DMS153 (cell line): ENCODE measurements around the gene MSRB3.
"Not testable (repeated sequence)": the region's sequence is repeated elsewhere in the genome, so short reads cannot be mapped to it uniquely, and the experiment has no call there.

Experiments used
- DNase-seq: peaks from one replicate; lab custom pipeline; 2025; lab: John Stamatoyannopoulos, UW

MSRB3 gene

GRCh38 chr12:65458718-65459117, 180.2 kb downstream of the MSRB3 start:
- DNase-seq: no peak

GRCh38 chr12:65459545-65459944, 181.1 kb downstream of the MSRB3 start:
- DNase-seq: no peak

GRCh38 chr12:65460063-65460462, 181.6 kb downstream of the MSRB3 start:
- no peak for DNase-seq

- DNase-seq: no peak
Observed at GRCh38 chr12:65461017-65461416, 182.5 kb downstream of the MSRB3 start.

DNA sequence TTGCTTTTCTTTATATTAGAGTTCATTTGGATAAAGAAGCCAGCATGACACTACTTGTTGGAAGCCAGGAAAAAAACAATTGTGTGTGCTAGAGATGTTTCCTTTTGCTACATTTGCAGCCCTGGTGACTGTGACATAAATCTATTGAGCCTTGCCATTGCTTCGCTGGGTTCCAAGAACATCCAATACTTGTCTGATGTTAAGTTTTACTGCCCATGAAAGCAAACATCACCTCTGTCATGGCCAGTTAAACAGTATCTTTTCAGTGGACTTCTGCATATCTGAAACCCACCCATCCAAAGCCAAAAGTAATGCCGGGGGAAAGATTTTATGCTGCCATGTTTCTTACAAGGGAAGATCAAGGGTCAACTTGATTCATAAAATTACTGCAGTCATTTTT, 184.0 kb downstream of the MSRB3 start:
- no peak for DNase-seq

GRCh38 chr12:65463082-65463481, 184.6 kb downstream of the MSRB3 start:
- DNase-seq: no peak

GRCh38 chr12:65463611-65464010, 185.1 kb downstream of the MSRB3 start:
- no peak for DNase-seq

DNA sequence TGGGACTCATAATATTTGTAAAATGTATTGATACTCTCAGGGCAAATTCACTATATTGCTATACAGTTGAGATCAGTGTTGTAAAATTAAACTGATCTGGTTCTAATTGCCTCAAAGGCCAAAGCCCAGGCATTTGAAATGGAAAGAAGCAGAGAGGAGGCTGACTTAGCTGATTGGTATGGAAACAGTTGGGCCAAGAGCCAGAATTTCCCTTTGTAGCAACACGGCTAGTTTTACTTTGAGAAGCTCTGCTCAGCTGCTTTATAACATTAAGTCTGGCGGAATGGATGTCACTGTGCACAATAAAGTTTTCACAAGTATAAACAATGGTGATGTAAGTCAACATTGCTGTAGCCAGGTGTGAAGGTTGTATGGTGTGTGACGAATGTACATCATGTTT, 186.4 kb downstream of the MSRB3 start:
- DNase-seq: no peak

DNA sequence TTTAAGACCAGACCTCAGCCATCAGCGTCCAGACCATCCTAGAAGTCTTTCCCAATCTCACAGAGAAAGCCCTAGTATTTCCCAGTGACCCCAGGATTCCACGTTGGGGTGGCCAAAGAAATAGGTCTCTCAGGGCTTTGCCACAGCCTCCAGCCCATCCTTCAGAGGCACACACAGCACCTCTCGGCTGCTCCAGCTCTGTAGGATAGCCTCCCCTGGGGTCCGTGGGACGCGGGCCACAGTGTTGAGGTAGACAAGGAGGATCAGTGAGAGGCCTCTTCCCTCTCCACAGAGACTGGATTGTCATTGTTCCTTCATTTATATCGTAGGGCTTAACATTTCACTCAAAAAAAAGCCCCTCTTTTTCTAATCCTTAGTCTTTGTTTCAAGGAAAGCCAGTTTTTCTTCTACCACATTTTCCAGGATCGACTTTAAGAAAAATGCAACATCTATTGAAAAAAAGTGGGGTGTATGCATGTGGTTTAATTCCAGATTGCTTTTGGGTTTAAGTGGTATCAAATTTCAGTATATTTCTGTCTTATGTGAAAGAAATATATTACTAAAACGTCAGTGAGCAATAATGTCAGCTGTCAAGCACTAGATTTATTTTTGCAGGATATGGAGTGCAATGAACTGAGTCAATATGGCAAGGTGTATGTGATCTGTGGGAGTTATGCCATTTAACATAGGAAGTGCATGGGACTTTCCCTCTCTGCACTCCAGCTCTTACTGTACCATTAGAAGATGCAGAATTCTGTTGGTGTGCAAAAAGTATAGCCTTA, 187.5 kb downstream of the MSRB3 start:
- DNase-seq: no peak

GRCh38 chr12:65466911-65467310, 188.4 kb downstream of the MSRB3 start:
- DNase-seq: no peak

DNA sequence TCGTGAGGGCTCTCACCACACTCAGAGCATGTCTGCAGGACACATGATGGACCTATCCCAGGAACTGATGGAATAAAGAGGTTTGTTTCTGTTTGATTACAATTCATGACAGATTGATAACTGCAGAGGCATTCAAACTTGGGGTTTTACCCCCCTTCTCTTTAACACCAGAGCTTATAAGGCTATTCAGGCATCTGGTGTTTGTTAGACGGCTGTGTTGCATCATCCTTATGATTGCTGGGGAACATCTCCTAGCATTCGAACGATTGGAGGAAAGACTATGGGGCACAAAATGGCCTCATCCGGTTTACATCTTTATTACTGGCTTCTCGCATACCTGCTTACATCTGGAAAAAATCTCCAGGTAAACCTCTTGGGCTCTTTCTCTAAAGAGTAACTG, 191.8 kb downstream of the MSRB3 start:
- DNase-seq: no peak

DNA sequence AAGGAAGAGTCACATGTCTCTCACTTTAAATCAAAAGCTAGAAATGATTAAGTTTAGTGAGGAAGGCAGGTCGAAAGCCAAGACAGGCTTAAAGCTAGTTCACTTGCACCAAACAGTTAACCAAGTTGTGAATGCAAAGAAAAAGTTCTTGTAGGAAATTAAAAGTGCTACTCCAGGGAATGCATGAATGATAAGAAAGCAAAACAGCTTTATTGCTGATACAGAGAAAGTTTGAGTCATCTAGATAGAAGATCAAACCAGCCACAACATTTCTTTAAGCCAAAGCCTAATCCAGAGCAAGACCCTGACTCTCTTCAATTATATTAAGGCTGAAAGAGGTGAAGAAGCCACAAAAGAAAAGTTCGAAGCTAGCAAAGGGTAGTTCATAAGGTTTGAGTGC, 193.6 kb downstream of the MSRB3 start:
- DNase-seq: no peak

DNA sequence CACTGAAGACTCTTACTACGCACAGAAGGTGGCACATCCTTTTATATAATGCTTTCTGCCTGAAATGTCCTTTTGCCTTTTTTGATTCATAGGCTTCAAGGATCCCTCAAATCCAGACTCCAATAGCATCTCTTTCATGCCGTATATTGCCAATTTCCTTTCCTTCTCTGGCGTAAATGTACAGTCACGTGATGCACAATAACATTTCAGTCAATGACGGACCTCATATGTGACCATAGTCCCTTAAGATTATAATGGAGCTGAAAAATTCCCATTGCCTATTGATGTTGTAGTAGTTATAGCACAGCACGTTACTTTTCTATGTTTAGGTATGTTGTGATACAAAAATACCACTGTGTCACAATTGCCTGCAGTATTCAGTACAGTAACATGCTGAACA, 196.3 kb downstream of the MSRB3 start:
- DNase-seq: no peak

DNA sequence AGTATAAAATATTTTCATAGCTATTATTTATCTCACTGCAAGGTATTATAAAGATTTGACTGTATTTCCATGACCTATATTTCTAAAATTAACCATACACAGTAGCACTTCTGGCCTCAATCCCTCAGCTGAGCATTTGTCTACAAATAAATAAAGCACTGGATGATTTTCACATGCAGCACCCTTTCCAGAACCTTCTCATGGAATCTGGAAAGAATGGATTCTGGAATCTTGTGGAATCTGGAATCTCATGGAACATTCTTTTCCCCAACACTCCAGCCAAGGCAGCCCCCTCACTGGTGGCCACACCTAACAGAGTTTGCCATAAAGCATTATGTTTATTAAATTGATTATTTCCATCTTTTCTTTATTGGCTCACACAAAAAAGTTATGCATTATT, 199.2 kb downstream of the MSRB3 start:
- no peak for DNase-seq

DNA sequence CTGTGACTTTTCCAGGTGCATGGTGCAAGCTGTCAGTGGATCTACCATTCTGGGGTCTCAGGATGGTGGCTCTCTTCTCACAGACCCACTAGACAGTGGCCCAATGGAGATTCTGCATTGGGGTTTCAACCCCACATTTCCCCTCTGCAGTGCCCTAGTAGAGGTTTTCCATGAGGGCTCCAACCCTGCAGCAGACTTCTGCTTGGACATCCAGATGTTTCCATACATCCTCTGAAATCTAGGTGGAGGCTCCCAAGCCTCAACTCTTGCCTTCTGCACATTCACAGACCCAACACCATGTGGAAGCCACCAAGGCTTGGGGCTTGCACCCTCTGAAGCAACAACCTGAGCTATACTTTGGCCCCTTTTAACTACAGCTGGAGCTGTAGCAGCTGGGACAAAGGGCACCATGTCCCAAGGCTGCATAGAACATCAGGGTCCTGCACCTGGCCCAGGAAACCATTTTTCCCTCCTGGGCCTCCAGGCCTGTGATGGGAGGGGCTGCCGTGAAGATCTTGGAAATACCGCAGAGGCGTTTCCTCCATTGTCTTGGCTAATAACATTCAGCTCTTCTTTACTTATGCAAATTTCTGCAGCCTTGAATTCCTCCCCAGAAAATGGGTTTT, 205.5 kb downstream of the MSRB3 start:
- not testable (repeated sequence) for DNase-seq

GRCh38 chr12:65488197-65488596, 209.7 kb downstream of the MSRB3 start:
- DNase-seq: no peak

GRCh38 chr12:65490250-65490649, 211.8 kb downstream of the MSRB3 start:
- no peak for DNase-seq

- DNase-seq: no peak
Observed at GRCh38 chr12:65492998-65493912, 214.8 kb downstream of the MSRB3 start.

GRCh38 chr12:65493913-65494245, 215.4 kb downstream of the MSRB3 start:
- no peak for DNase-seq

DNA sequence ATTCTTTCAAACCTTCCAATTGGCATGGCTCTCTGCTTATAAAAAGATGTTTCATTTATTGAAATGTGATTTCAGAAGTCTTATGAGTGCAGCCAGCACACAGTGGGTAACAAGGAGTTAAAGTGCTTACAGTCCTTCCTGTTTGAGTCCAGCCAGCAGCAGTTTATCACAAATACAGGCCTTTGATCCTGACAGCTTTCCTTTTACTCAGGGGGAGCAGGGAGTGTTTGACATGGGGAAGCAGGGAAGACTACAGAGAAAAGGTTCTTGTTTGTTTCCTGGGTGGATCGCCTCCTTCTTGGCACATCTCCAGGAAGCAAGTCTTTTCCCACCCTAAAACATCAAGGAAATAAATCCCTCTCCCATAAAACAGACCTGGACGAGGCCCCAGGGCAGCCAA, 216.1 kb downstream of the MSRB3 start:
- DNase-seq: no peak

DNA sequence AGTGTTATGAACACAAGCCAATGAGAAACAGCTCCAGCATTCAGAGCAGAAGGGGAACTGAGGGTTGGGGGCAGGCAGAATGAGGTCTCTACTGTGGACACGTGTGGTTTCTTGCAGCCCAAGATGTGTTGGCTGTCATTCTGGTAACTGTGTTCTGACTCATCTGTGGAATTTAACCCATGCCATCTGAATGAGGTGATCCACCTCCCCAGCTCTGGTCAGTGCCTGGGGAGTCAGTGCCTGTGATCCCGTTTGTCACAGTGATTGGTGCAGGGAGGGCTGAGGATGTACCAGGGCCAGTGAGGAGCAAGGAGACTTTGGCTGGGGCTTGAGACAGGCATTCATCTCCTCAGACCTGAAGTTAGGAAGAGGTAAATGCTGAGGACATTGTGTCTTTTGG, 216.8 kb downstream of the MSRB3 start:
- DNase-seq: no peak

DNA sequence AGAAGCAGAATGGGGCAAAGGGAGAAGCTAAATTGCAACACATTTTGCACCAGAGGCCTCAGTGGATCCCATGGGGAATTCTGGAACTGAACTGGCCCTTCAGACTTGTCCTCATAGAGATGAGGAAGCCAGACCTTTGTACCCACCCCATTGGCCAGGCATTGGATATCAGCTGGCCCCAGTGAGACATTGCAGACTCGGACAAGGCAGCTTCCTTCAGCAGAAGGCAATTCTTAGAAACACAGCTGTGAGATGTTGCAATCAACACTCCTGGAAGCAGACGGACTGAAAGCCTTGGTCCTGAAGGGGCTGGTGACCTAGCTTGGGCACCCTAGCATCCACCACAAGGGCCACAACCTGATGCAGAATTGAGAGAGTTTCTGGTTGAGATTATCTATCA, 218.1 kb downstream of the MSRB3 start:
- no peak for DNase-seq

GRCh38 chr12:65497660-65498059, 219.2 kb downstream of the MSRB3 start:
- DNase-seq: no peak
